Choroid plexus epithelial cell (primary cell): ENCODE data around the gene GPR119.
A peak's percentile ranks its signal among the peaks of the same experiment; 100 is the strongest.
"Not testable (repeated sequence)": the region's sequence is repeated elsewhere in the genome, so short reads cannot be mapped to it uniquely, and the experiment has no call there.

Experiments used
- DNase-seq: peaks from one replicate; pipeline ENCODE4 v3.0.0-alpha.2; 2010; ENCODE audit warnings: low read depth
- H3K4me3 ChIP-seq: 2 replicates; pipeline ENCODE4 v1.5.1; 2011; ENCODE audit warnings: low read depth, mild to moderate bottlenecking, control low read depth, low read length, moderate library complexity
- CTCF ChIP-seq: conservative IDR thresholded peaks from 2 replicates; pipeline ENCODE4 v1.5.1; 2011; ENCODE audit warnings: low read depth, mild to moderate bottlenecking, control low read depth, inconsistent platforms, low read length, moderate library complexity

The GPR119 gene

GRCh38 chrX:130378024-130378669, 7.3 kb downstream of the GPR119 start:
- no peak overlapping the region for H3K4me3 ChIP-seq
- DNase-seq = no peak
- TF ChIP-seq CTCF = no peak

GRCh38 chrX:130376077-130376476, 9.4 kb downstream of the GPR119 start:
- no peak overlapping the region for H3K4me3 ChIP-seq
- no peak for TF ChIP-seq CTCF
- DNase-seq = no peak

DNA sequence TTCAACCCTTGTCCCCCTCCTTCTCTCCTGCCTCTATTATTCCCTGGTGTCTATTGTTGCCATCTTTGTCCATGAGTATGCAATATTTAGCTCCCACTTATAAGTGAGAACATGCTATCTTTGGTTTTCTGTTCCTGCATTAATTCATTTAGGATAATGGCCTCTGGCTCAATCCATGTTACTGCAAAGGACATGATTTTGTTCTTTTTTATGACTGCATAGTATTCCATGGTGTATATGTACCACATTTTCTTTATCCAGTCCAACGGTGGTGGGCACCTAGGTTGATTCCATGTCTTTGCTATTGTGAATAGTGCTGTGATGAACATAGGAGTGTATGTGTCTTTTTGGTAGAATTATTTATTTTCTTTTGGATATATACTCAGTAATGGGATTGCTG, 33.4 kb downstream of the GPR119 start:
- DNase-seq, H3K4me3 ChIP-seq: not testable (repeated sequence)

DNA sequence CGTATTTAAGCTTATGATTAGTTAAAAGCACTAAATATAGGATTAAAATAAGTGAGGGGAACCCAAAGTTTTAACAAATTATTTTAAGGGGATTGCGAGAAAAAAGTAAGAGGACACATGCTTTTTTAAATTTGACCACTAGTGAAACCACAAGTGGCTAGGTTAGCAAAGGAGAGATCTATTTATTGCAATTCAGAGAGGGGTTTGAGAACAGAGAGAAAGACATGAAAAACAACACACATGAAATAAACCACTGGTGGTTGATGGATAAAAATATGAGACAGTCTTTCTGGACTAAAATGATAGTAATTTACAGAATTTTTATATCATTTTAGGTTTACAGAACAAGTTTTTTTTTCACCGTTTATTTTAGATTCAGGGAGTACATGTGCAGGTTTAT, 33.9 kb downstream of the GPR119 start:
- DNase-seq = no peak
- no peak for TF ChIP-seq CTCF
- H3K4me3 ChIP-seq = no peak overlapping the region

DNA sequence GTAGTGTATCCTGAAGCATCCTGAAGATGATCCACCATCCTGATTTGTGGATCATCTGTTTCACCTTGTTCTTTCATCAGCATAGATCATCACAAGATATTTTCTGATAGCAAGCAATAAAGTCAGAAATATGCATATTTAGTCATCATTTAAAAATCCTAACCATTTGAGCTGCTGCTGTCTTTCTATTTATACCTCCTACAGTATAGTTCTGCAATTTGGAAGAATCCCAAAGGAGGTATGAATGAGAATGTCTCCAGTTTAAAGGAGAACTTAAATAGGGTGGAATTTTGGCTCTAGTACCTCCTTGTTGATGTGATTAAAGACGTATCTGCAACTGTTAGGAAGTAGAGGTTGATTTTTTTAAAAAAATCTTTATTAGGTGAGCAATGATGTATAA, 38.2 kb downstream of the GPR119 start:
- H3K4me3 ChIP-seq = no peak overlapping the region
- peak; percentile 33 for DNase-seq
- TF ChIP-seq CTCF = no peak

GRCh38 chrX:130343411-130343810, 42.1 kb downstream of the GPR119 start:
- TF ChIP-seq CTCF = no peak
- no peak overlapping the region for H3K4me3 ChIP-seq
- DNase-seq = peak; percentile 5

DNA sequence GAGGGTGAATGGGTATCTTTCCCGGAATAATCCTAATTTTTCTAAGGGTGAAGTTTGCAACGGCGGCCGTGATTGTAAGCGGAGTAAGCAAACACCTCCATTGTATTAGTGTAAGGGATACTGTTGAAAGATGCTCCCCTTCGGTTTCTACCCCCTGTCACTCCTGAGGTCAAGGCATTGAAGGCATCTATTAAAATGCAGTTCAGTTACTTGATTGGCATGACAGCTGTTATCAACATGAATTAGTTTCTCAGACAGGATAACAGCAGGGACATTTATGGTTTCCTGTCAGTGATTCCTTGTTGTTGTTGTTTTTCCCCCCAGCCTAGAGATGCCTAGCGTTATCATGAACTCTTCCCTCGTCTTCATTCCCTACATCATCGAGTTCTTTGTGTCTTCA, 45.2 kb downstream of the GPR119 start:
- no peak for DNase-seq
- no peak for TF ChIP-seq CTCF
- peak overlapping the region; percentile 74 for H3K4me3 ChIP-seq
